Mesenteric fat pad (tissue), 1 donor: ENCODE data around the gene DLGAP1. TPM values are rescaled to one million over a fixed set of nuclear protein-coding genes. Genes with fewer than 3 reads are reported as not detected.

Experiments
- DNase-seq: peaks from one replicate; pipeline ENCODE4 v3.0.0-alpha.2; 2020; ENCODE audit warnings: low spot score
- total RNA-seq: library from RNA; stranded (reverse); fragmentation: NEBNext Ultra II Directional; extraction: Animal tissue kit (Norgen Biotek cat#: 25700); gene quantifications from one replicate; pipeline ENCODE4 v1.2.1, GENCODE V29; 2021
- donor health status: DM: yes; HTN: yes; CAD: no.

Gene DLGAP1
- total RNA-seq, 1 donor from 2014 or later, result 4.2 TPM

GRCh38 chr18:3872641-3873040 lies 582.5 kb downstream of the DLGAP1 start:
- no peak for DNase-seq

- DNase-seq, result no peak
These were observed 583.4 kb downstream of the DLGAP1 start for GRCh38 chr18:3871687-3872086.

- DNase-seq, result no peak
These were observed 584.2 kb downstream of the DLGAP1 start for GRCh38 chr18:3870914-3871313.

GRCh38 chr18:3869848-3870247 lies 585.3 kb downstream of the DLGAP1 start:
- no peak for DNase-seq

GRCh38 chr18:3867864-3868311 lies 587.2 kb downstream of the DLGAP1 start:
- DNase-seq, result no peak

- DNase-seq, result no peak
These were observed 587.9 kb downstream of the DLGAP1 start for GRCh38 chr18:3867236-3867635.

GRCh38 chr18:3864669-3865298 lies 590.3 kb downstream of the DLGAP1 start:
- DNase-seq, result no peak

GRCh38 chr18:3863593-3863992 lies 591.5 kb downstream of the DLGAP1 start:
- no peak for DNase-seq

GRCh38 chr18:3863006-3863405 lies 592.1 kb downstream of the DLGAP1 start:
- DNase-seq, result no peak

- no peak for DNase-seq
These were observed 593.6 kb downstream of the DLGAP1 start for GRCh38 chr18:3861495-3861894.

GRCh38 chr18:3857544-3857943 lies 597.6 kb downstream of the DLGAP1 start:
- no peak for DNase-seq

- no peak for DNase-seq
These were observed 599.1 kb downstream of the DLGAP1 start for GRCh38 chr18:3855966-3856365.

- DNase-seq, result no peak
These were observed 602.8 kb downstream of the DLGAP1 start for GRCh38 chr18:3852321-3852720.

- no peak for DNase-seq
These were observed 603.9 kb downstream of the DLGAP1 start for GRCh38 chr18:3851159-3851558.

GRCh38 chr18:3848316-3848715 lies 606.8 kb downstream of the DLGAP1 start:
- DNase-seq, result no peak

- no peak for DNase-seq
These were observed 609.9 kb downstream of the DLGAP1 start for GRCh38 chr18:3845161-3845560.

GRCh38 chr18:3842844-3843243 lies 612.3 kb downstream of the DLGAP1 start:
- no peak for DNase-seq

- DNase-seq, result no peak
These were observed 614.3 kb downstream of the DLGAP1 start for GRCh38 chr18:3840766-3841165.

- DNase-seq, result no peak
These were observed 615.5 kb downstream of the DLGAP1 start for GRCh38 chr18:3839581-3839981.

GRCh38 chr18:3836483-3837335 lies 618.4 kb downstream of the DLGAP1 start:
- no peak for DNase-seq

GRCh38 chr18:3832025-3832638 lies 623.0 kb downstream of the DLGAP1 start:
- DNase-seq, result no peak

GRCh38 chr18:3830604-3831003 lies 624.5 kb downstream of the DLGAP1 start:
- DNase-seq, result no peak
